GM19193 (cell line): Measurements from ENCODE around the gene RTN4RL1.

ENCODE experiments used
- POLR2A ChIP-seq: IDR thresholded peaks from 4 replicates; pipeline ENCODE4 v1.6.1; 2011; ENCODE audit not compliant: insufficient read depth, insufficient read length; ENCODE audit errors: extremely low read depth

The RTN4RL1 gene

DNA sequence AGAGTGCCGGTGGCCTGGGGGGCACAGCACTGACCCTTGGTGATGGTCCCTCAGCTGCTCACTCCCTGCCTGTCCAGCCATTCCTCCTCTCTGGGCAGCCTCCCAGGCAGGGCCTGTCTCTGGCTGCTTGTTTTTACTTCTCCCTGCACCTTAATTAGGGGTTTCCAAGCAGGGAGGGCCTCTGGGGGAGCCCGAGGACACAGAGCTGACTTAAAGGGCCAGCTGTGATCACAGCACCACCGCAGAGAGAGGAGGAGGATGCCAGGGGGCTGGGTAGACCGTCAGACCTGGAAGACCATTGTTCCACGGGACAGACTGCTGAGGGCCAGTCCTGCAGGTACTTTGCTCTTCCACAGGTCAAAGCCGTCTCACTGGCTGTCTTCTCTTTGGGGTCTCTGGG lies 3.6 kb upstream of the RTN4RL1 start:
- no peak for TF ChIP-seq POLR2A

DNA sequence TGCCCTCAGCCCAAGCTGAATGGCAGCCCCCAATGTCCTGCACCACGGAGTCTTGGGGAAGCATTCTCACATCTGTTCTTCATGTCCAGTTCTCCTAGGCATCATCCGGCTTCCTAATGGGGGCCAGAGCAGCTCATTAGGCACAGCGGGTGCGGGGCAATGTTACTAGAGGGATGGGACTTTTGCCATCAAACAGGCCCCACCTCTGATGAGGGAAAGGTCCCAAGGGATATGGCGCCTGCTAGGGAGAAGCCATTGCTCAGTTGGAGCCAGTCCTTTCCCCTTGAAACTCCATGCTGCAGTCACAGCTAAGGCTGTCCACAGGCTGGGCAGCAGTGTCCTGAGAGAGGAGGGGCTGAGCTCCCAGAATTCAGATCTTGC lies 3.1 kb upstream of the RTN4RL1 start:
- no peak for TF ChIP-seq POLR2A

DNA sequence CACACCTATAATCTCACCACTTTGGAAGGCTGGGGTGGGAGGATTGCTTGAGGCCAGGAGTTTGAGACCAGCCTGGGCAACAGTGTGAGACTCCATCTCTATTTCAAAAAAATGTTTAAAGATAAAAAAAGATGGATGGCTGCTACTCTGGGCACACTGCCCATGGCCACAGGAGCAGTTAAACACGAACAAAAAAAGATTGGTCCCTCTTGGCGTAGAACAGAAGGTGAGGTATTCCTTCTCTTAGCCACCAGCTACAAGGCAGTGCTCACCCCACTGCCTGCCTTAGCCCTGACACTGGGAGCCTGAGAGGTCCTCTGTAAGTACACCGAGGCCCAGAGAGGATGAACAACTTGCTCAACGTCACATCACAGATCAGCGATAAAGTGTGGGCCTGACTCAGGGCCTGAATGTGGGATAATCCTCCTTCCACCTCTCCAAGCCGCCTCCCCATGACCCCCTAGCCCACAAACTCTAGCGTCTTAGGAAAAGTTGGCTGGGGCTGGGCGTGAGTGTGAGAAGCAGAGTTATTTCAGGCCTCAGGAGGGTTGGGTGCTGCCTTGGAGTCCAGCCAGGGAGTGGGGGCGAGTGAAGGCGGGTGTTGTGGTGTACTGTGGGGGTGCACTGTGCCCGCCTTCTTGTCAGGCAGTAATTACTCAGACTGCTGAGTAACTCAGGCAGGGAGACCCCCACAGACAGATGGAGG lies 2.5 kb upstream of the RTN4RL1 start:
- TF ChIP-seq POLR2A, result no peak

DNA sequence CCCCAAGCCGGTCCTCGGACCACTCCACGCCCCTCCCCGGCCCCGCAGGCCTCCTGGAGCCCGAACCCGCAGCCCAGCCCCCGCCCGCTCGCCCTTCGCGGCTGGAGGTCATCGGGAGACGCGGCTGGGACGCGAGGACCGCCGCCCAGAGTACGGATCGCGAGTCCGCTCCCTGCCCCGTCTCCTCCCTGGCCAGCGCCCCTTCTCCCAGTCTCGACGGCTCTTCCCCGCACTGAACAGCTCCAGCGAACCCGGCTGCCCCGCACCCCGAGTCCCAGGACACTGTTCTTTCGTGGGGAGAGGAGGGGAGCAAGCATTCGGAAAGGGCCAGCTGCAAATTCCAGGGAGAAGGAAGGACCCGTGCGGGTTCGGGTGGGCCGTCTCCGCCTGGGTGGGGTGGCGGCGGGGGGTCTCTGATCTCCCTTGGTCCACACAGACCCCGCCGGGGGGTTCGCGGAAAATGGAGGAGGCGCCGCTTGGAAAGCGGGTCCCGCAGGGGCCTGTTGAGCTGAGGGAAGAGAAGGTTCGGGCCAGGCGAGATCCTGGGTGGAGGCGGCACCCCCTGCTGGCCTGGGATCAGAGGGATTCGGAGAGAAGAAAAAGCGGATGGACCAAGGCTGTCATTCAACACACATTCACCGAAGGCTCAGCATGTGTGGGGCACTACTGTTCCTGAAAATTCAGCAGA lies 632 bp upstream of the RTN4RL1 start:
- TF ChIP-seq POLR2A, result no peak

DNA sequence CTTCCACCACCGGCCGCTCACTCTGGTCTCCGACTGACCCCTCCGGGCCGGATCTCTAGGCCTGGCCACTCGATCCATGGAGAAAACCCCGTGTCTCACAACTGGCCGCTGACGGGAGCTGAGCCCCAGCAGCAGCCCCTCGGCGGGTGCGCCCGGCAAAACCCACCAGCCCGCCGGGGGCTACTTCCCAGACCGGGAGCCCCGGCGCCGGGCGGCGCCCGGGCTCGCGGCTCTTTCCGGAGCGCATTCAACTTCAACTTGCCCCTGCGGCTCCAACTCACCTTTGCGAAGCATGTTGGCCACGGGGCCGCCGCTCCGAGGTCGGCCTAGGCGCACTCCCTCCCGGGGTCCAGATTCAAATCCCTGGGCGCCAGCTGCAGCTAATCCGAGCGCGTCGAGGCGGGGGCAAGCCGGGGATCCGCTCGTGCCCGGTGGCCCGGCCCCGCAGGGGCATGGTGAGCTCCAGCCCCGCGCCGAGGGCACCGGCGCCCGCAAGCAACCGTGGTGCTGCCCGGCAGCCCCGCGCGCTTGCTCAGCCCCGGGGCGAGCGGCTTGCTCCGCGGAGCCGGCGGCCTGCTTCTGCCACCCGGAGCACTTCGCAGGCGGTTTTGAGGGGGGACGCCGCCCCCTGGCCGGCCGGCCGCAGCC lies 438 bp downstream of the RTN4RL1 start:
- no peak for TF ChIP-seq POLR2A

DNA sequence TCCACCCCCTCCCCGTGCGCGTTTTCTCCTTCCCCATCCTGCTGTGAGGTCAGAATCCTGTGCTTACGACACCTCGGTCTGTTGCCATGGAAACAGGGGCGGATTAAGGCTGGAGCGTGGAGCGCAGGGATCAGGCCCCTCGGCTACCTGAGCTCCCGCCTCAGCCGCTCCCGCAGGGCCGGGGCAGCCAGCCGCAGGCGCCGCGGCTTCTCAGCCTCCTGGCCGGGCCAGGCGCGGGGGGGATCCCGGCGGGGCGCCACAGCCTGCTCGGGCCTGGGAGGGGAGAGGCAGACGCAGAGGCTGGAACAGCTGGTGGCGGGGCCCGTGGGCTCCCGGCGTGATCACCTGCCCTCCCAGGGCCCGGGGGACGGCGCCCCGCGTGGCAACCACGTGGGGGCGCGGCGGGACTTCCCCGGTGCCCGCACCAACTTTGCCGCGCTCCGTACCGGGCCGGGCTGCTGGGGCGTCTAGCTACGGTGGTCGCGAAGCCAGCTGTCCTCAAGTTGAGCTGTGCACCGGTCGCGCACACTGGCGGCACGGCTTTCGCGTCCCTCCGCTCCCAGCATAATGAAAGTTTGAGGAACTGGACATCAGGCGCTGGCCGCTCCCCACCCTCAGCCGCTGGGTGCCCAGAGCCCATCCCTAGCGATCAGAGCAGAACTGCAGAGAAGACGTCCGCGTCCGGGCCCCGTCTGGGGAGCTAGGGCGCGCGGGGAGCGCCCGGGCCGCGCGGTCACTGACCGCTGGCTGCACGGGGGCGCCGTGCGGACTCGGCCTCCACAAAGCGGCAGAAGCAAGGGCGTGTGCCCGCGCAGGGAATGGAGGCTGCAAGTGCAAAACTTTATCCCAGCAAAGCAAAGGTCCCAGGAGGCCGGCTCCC lies 1.2 kb downstream of the RTN4RL1 start:
- no peak for TF ChIP-seq POLR2A

DNA sequence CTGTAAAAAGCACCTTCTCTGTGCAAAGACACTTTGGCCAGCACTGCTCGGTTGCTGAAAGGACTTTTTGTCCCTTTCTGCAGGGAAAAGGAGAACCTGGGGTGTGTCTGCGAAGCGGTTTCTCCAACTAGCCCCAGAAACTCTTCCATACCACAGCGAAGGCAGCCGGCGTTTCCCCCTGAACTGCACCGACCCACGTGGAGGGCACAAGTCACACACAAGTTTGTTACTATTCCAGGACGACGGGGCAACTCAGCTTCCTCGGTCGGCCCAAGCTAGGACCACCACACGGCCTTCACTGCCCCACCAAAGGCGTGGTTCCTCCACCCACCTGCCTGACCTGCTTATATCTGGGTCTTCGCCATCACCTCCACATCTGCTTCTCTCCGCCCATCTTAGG lies 1.9 kb downstream of the RTN4RL1 start:
- TF ChIP-seq POLR2A, result no peak

DNA sequence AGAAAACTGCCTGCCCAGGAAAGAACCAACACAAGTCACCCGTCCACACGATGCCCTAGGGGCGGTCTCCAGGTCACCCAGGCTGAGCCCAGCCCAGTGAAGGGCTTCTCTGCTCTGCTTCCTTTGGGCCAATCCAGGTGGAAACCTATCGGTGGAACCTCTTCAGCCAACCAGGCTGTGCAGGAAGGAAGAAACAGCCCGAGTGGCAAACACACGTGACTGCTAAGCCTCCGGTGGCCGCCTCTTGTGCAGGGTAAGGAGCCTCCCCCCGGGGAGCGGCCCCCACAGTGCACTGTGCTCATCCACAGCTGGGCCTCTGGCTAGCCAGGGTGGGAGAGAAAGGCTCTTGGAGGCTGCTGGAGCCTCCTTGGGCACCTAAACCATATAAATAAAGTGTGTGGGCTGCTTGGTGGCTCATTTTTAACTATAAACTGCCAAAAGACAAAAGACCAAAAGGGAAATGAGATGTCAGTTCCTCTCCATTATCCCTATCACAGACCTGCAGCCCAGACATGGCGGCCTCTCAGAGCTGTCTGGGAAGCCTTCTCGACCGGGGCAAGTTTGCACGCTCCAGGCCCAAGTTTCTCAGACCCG lies 2.4 kb downstream of the RTN4RL1 start:
- TF ChIP-seq POLR2A, result no peak

DNA sequence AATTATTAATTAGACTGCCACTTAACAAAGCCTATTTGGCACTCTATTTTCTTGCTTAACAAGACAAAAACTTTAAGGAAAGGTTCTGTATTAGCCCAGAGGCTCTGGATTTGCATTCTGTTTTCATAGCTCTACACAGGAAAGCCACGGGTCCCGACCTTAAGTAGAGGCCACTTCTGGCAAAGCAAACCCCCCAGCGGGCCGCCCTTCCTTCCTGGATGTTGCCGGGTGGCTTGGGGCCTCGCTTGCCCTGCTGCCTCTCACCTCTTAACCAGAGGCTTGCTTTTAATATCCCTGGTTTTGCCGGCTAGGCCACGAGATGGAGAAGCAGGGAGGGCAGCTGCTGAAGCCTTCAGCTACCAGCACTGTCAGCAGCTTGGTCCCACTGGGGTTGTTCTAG lies 4.4 kb downstream of the RTN4RL1 start:
- TF ChIP-seq POLR2A, result no peak

DNA sequence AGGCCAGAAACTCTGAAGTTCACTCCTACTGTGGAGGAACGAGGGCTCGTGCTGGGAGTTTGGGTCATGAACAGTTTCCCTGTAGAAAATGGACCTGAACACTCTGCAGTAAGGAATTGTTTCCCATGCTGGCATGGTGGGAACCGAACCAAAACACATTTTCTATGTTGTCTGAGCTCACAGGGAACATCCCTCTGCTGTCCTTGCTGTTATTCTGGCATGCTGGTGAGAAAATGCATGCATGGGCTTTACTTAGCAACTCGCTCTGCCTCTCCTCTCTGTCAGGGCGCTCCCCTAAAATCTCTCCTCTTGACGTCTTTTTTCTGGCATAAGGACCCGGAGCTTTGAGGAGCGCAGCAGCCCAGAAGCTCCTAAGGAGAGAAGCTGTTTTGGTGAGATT lies 5.4 kb downstream of the RTN4RL1 start:
- no peak for TF ChIP-seq POLR2A

DNA sequence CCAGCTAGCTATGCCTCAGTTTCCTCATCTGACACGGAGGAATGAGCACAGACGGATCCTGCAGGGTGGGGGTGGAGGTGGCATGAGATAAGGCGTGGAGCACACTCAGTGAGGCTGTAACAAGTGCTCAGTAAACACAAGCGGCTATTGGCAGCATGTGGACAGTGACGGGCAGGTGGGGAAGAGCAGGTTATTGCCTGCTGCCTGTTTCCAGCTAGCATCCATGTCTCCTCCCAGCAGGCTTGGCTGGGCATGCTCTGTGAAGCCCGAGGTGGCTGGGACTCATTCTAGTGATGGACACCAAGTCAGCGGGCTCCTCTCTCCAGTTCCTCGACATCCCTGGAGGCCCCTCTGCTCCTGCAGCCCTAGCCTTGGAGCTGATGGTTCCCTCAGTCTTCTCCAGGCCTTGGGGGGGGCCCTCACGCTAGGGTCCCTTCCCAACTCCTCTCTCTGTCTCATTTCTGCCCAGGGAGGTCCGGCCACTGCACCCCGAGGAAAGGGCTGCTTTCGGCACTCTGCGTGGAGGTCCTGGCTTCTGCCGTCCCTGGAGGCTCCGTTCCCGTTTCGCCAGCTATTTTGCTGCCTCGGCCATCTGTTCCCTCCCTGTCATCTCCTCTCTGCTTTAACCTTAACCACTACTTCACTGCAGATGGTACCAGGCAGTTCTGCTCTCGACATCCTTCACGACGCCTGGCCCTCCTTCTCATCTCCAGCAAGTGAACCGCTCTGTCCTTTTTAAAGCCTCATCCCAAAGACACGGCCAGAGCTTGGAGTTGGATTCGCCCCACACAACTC lies 6.2 kb downstream of the RTN4RL1 start:
- no peak for TF ChIP-seq POLR2A

DNA sequence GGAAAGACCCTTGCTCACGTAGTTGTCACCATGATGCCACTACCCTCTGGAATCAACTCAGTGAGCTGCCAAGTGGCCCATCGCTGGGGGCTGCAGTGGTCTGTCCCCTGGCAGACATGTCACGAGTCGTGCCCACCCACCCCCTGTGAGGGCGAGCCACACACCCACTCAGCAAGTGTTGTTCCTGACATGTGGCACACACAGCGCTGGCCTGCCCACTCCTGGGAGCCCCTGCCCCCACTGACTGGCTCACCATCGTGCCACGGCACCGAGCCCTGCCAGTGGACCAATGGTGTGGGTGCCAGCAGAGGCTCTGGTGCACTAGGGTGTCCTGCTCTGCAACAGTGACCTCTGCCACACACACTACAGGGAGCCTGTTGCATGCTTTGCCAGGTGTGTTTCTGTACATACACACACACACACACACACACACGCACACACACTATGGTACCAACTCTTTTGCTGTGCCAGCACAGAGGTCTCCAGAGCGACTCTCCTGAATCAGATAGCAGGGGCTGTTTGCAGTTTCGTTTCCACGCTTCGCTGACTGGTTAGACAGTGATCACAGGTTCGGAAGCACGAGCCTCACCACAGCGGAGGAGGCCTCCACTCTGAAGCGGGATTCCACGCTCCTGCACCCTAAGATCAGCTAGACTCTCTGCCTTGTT lies 7.7 kb downstream of the RTN4RL1 start:
- no peak for TF ChIP-seq POLR2A

DNA sequence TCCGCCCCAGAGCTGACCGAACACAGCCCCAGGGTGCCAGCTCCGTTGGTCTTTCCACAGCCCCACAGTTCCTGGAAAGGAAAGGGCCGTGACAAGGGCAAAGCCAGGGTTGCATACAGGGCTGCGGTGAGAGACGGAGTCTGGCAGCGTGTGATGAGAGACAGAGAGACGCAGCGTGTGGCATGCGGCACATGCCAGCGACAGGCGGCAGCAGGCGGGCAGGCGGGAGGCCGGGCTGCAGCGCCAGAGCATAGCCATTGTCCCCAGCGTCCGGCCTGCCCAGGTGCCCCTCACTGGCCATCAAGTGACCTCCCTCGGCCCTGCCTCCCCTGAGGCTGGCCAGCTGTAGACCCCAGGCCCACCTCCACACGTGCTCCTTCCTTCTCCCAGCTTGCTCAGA lies 8.6 kb downstream of the RTN4RL1 start:
- no peak for TF ChIP-seq POLR2A
